Stimulated activated naive B cell treated with anti-CD40 and anti-IgM and Interleukin-4, amounts not matched to agents 10 μg/mL and 1 μg/mL and 100 μg/mL, for 72 hours (primary cell): Measurements from ENCODE around the gene ALOXE3.

Experiments used
- ATAC-seq, 2 donors: fragments of 150-1000 bp; cut with Tn5 transposase; replicated peaks; 2 replicates each; pipeline ENCODE4 v1.10.0; 2021; ENCODE audit warnings: moderate library complexity in 1 of 2
- DNase-seq: peaks from one replicate; pipeline ENCODE4 v3.0.0; 2021
- H3K27ac Mint-ChIP-seq: one replicate; pipeline ENCODE4 v1.8.0; 2022; ENCODE audit warnings: mild to moderate bottlenecking, mixed read lengths
- H3K27me3 Mint-ChIP-seq, 2 donors: one replicate each; pipeline ENCODE4 v1.8.0; 2022; ENCODE audit warnings: mixed read lengths in 2 of 2
- H3K36me3 Mint-ChIP-seq, 2 donors: one replicate each; pipeline ENCODE4 v1.8.0; 2022; ENCODE audit warnings: mixed read lengths in 2 of 2, mild to moderate bottlenecking in 1 of 2
- H3K4me1 Mint-ChIP-seq, 2 donors: one replicate each; pipeline ENCODE4 v1.8.0; 2022; ENCODE audit warnings: mixed read lengths in 2 of 2, mild to moderate bottlenecking in 1 of 2
- H3K4me3 Mint-ChIP-seq, 2 donors: one replicate each; pipeline ENCODE4 v1.8.0; 2022; ENCODE audit warnings: mild to moderate bottlenecking in 2 of 2, mixed read lengths in 2 of 2, moderate library complexity in 1 of 2
- H3K9me3 Mint-ChIP-seq, 2 donors: one replicate each; pipeline ENCODE4 v1.8.0; 2022; ENCODE audit warnings: mixed read lengths in 2 of 2, mild to moderate bottlenecking in 1 of 2

The ALOXE3 gene

GRCh38 chr17:8159032-8159400 lies 40.7 kb upstream of the ALOXE3 start:
- Mint-ChIP-seq H3K4me3 (no peak overlapping the region), H3K27ac (peak overlapping the region; percentile 79), H3K36me3 (peaks cover 13 to 28% of the 10 kb centered on the region in 2 donors), H3K27me3 (no peaks in the 10 kb centered on the region), H3K9me3 (no peaks in the 10 kb centered on the region), H3K4me1 (peaks cover 43 to 51% of the 10 kb centered on the region in 2 donors)
- no peak for ATAC-seq
- DNase-seq, result no peak

DNA sequence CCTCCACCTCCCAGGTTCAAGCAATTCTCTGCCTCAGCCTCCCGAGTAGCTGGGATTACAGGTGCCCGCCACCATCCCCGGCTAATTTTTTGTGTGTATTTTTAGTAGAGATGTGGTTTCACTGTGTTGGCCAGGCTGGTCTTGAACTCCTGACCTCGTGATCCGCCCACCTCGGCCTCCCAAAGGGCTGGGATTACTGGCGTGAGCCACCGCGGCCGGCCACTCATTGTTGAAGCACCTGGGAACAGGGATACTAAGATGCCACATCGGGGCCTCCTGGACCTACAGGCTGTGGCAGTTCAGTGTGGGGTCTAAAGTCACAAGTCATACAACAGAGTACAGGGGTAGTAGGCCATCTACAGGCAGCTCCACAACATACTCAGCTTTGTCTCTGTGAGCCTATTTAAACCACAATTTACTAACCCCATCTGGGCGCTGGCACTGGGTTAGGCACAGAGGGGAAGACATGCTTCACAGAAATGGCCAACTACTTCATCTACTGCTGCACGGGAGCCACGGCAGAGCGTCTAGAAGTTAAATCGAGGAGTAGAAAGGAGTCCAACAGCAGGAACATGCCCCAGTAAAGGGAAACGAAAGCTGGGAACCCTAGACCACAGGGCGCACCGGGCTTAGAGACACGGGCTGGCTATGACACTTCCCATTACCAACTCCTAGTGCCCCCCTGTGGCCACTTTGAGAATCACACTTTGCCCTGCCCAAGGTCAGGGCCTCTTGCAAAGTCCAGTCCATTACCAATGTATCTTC lies 40.1 kb upstream of the ALOXE3 start:
- H3K4me1 Mint-ChIP-seq, result peaks cover 43 to 46% of the 10 kb centered on the region in 2 donors
- no peaks in the 10 kb centered on the region for H3K9me3 Mint-ChIP-seq
- ATAC-seq (peak; percentile 20 to 27), DNase-seq (peak; percentile 80)
- H3K27ac Mint-ChIP-seq, result peak overlapping the region; percentile 79
- H3K27me3 Mint-ChIP-seq, result no peaks in the 10 kb centered on the region
- peaks cover 15 to 30% of the 10 kb centered on the region in 2 donors for H3K36me3 Mint-ChIP-seq
- H3K4me3 Mint-ChIP-seq, result peak overlapping the region; percentile 8 to 69

DNA sequence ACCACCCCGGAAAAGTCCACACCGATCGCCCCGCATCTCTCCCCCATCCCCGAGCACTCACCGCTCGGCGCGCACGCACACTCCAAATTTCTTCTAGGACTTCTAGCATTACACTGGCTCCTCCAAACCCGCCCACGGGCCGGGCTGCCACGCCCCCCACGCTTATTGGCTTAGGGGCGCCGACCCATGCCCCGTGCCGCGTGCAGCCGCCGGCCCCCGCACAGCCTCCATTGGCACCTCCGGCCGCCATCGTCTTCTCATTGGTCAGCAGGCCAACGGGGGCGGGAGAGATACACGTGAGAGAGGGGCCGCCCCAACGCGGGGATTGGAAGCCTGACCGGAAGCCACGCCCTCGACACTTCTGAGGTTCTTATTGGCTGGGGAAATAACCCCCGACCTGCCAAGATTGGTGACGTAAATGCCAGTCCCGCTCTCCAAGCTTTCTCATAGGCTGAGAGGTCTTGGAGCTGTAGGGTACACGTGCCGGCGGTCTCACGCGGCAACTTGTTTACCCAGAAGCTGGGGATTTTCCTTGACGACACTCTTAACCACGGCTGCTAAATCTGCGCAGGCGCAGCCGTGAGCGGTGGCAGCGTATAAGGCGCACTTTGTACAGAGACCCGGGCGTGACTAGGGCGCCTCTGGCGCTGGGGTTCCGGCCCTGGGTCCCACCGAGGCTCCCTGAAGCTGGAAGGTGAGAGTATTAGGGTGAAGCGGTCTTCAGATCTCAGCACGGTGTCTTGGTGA lies 38.1 kb upstream of the ALOXE3 start:
- H3K27me3 Mint-ChIP-seq, result no peaks in the 10 kb centered on the region
- H3K4me3 Mint-ChIP-seq, result no peak overlapping the region
- ATAC-seq (peak; percentile 79 to 86), DNase-seq (peak; percentile 100)
- no peaks in the 10 kb centered on the region for H3K9me3 Mint-ChIP-seq
- H3K27ac Mint-ChIP-seq, result no peak overlapping the region
- peaks cover 11 to 30% of the 10 kb centered on the region in 2 donors for H3K36me3 Mint-ChIP-seq
- peaks cover 30 to 42% of the 10 kb centered on the region in 2 donors for H3K4me1 Mint-ChIP-seq

- no peaks in the 10 kb centered on the region for H3K9me3 Mint-ChIP-seq
- peaks cover 25 to 39% of the 10 kb centered on the region in 2 donors for H3K4me1 Mint-ChIP-seq
- no peaks in the 10 kb centered on the region for H3K27me3 Mint-ChIP-seq
- H3K27ac Mint-ChIP-seq, result no peak overlapping the region
- DNase-seq (no peak), ATAC-seq (peak in 1 of 2 donors; percentile 5)
- H3K36me3 Mint-ChIP-seq, result peaks cover 11 to 29% of the 10 kb centered on the region in 2 donors
- no peak overlapping the region for H3K4me3 Mint-ChIP-seq
These were observed 37.6 kb upstream of the ALOXE3 start for GRCh38 chr17:8155996-8156245.

DNA sequence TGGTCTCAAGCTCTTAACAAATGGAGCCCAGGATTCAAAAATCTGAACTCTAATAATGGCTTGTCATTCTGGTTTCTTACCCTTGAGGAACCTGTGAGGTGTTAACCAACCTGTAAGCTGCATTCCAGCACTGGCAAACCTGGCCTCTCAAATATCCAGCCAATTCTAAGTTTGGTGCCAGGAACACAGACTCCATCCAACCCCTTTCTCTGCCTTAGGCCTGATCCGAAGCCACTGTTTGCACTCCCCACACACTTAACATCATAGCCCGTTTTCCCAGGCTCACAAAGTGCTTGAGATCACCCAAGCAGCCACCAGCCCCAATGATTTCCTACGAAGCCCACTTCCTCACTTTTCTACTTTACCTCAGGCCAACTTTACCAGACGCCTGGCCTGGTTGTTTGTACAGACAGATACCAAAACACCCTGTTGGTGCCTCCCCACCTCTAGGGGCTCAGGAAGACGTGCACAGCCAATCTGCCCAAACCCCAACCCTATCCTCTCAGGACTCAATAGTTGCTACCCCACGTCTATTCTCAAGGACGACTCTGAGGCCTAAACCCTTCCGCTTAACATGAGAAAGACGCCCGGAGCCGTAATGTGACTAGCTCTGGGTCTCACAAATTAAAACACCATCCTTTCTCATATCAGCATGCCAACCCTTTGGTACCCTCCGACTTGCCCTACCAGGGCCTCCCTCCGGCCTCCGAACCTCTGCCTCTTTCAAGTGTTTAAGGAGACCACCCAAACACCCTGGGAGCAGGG lies 37.1 kb upstream of the ALOXE3 start:
- peaks cover 20 to 39% of the 10 kb centered on the region in 2 donors for H3K4me1 Mint-ChIP-seq
- no peak overlapping the region for H3K4me3 Mint-ChIP-seq
- H3K36me3 Mint-ChIP-seq, result peaks cover 11 to 24% of the 10 kb centered on the region in 2 donors
- no peak for ATAC-seq
- no peak overlapping the region for H3K27ac Mint-ChIP-seq
- no peaks in the 10 kb centered on the region for H3K27me3 Mint-ChIP-seq
- no peak for DNase-seq
- H3K9me3 Mint-ChIP-seq, result no peaks in the 10 kb centered on the region

- ATAC-seq (no peak), DNase-seq (no peak)
- no peak overlapping the region for H3K27ac Mint-ChIP-seq
- H3K36me3 Mint-ChIP-seq, result peaks cover 8 to 24% of the 10 kb centered on the region in 2 donors
- H3K9me3 Mint-ChIP-seq, result no peaks in the 10 kb centered on the region
- peaks cover 13 to 39% of the 10 kb centered on the region in 2 donors for H3K4me1 Mint-ChIP-seq
- H3K4me3 Mint-ChIP-seq, result peak overlapping the region in 1 of 2 donors; percentile 63
- no peaks in the 10 kb centered on the region for H3K27me3 Mint-ChIP-seq
These were observed 36.4 kb upstream of the ALOXE3 start for GRCh38 chr17:8154608-8155155.

DNA sequence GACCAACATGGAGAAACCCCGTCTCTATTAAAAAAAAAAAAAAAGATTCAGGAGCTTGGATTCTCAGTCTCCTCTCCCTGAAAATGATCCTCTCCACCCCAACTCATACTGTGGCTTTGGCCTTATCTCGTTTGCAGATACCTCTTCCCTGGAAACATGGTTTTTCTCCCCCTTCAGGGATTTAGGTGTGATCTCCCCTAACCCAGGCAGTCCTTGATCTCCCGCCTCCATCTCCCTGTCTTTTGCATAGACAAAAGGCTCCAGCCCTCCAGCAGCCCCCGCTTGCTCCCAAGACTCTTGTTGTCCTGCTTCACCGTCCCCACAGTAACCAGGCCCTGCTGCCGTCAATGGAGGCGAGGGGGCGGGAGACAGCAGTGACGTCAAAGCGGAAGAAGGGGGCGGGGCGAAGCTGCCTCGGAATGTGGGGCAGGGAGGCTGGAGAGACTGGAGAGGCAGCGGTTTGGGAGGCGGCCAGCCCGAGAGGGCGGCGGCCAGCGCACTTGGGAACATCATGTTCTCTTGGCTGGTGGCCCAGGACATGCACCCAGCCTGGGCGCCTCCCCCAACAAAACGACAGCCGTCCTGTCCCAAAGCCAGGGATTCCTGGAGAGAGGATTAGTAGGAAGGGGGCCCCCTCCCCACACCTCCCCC lies 35.8 kb upstream of the ALOXE3 start:
- Mint-ChIP-seq H3K9me3 (no peaks in the 10 kb centered on the region), H3K36me3 (peaks cover 10 to 25% of the 10 kb centered on the region in 2 donors), H3K4me1 (peaks cover 9 to 39% of the 10 kb centered on the region in 2 donors), H3K27me3 (no peaks in the 10 kb centered on the region), H3K27ac (peak overlapping the region; percentile 89), H3K4me3 (peak overlapping the region in 1 of 2 donors; percentile 73)
- ATAC-seq (no peak), DNase-seq (peak; percentile 77)

DNA sequence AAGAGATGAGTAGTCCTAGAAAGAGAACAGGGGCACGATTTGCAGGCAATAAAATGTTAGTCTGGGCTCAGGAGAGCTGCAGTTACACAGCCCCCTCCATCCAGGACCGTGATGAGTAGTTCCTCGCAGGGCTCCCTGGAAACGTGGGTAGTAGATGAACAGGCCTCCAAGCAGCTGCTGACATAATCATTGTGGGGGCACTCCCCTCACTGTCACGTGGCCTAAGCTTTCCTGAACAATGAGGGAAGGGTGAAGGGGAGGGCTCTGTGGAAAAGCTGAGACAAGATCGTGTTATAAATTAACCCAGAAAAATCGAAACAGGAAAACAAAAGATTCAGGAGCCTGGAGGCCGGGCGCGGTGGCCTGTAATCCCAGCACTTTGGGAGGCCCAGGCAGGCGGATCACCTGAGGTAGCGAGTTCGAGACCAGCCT lies 35.2 kb upstream of the ALOXE3 start:
- peaks cover 4 to 35% of the 10 kb centered on the region in 2 donors for H3K4me1 Mint-ChIP-seq
- ATAC-seq (no peak), DNase-seq (peak; percentile 39)
- H3K27ac Mint-ChIP-seq, result peak overlapping the region; percentile 94
- no peaks in the 10 kb centered on the region for H3K27me3 Mint-ChIP-seq
- H3K36me3 Mint-ChIP-seq, result peaks cover 9 to 24% of the 10 kb centered on the region in 2 donors
- no peaks in the 10 kb centered on the region for H3K9me3 Mint-ChIP-seq
- H3K4me3 Mint-ChIP-seq, result peak overlapping the region; percentile 71 to 74

- ATAC-seq (no peak), DNase-seq (no peak)
- H3K4me1 Mint-ChIP-seq, result peaks cover 0 to 33% of the 10 kb centered on the region in 2 donors
- peaks cover 13 to 26% of the 10 kb centered on the region in 2 donors for H3K36me3 Mint-ChIP-seq
- peak overlapping the region; percentile 94 for H3K27ac Mint-ChIP-seq
- no peaks in the 10 kb centered on the region for H3K27me3 Mint-ChIP-seq
- peak overlapping the region; percentile 71 to 74 for H3K4me3 Mint-ChIP-seq
- no peaks in the 10 kb centered on the region for H3K9me3 Mint-ChIP-seq
These were observed 34.7 kb upstream of the ALOXE3 start for GRCh38 chr17:8153031-8153451.

DNA sequence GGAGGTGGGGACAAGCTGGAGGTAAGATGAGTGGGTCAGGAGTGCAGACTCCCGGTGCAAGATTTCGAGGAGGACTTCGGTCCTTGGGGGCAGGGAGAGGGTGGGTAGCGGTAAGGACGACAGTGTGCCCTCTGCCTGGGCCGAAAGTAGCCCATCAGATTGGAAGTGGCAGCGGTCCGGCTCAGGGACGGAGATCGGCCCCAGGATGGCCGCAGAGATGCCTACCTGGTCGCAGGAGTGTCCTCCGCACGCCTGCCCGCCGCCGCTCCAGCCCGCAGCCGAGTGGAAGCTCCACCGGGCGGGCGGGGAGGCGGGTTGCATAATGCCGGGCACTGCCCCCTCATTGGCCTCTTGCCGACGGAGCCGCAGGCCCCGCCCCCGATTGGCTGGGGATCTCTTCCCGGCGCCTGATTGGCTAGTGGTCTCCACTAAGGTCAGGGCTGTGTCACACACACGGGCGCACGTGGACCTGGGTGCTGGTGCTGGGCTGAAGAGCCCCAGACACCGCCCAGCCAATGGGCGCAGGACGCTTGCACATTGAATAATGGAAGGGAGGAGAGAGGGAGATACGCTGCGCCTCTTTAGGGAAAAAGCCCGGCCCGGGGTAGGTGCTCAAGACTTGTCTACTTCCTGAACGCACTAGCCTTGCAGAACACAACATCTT lies 33.9 kb upstream of the ALOXE3 start, which contains the start of gene PER1:
Gene PER1 (minus strand): TSS at position 293 of the 664 bp plus-strand sequence. CDS start 1,698 bp downstream, outside the sequence.
- Mint-ChIP-seq H3K9me3 (no peaks in the 10 kb centered on the region), H3K27me3 (no peaks in the 10 kb centered on the region), H3K27ac (peak within 1 kb of the TSS; percentile 94), H3K4me1 (peaks cover 0 to 33% of the 10 kb centered on the region in 2 donors), H3K36me3 (peaks cover 21 to 33% of the 10 kb centered on the region in 2 donors), H3K4me3 (peak within 1 kb of the TSS; percentile 90 to 92)
- peak; percentile 85 for DNase-seq
- peak; percentile 28 to 34 for ATAC-seq

DNA sequence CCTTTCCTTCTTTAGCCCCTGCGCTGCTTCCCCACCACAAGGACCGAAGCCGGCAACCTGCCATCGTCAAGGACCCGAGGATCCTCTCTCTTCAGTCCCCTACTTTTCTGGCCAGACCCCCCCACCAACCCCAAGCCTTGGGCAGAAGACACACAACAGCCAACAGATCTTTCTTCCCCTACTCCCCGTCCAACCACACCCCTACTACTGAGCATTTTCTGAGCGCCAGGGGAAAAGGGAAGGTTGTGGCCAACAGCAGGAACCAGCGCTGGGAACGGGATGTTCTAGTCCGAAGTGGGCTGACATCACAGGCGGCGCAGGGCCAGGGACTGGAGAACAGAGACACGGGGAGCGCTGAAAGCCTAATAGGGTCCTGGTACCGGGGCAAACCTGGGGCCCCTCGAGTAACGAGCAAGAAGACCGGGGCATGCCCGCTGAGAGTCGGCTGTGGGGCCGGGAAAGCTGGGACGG lies 33.4 kb upstream of the ALOXE3 start:
- H3K27me3 Mint-ChIP-seq, result no peaks in the 10 kb centered on the region
- ATAC-seq, result no peak
- no peaks in the 10 kb centered on the region for H3K9me3 Mint-ChIP-seq
- H3K4me3 Mint-ChIP-seq, result peak overlapping the region; percentile 90 to 92
- peaks cover 4 to 33% of the 10 kb centered on the region in 2 donors for H3K4me1 Mint-ChIP-seq
- peaks cover 25 to 38% of the 10 kb centered on the region in 2 donors for H3K36me3 Mint-ChIP-seq
- H3K27ac Mint-ChIP-seq, result peak overlapping the region; percentile 94
- no peak for DNase-seq

DNA sequence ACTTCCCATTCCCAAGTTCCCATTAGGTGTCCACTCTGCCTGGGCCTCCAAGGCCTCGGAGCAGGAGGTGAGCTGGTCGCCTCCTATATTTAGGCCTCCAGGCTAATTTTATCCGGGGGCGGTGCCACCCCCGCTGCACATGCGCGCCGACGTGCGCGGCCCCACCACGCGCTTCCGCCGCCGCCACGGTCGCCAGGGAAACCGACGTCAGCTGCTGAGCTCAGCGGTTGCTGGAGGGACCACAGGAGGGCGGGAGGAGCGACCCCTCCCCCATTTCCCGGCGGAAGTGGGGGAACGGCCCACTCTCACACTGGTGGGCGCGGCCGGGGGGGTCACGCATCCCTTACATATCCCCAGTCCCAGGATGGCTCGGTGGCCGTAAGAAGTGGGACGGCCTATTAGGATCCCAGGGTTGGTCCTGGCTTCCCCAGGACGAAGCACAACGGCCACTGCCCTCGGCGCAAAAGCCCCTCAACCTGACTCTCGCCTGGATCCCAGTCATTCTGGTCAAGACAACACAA lies 32.9 kb upstream of the ALOXE3 start:
- peaks cover 5 to 34% of the 10 kb centered on the region in 2 donors for H3K4me1 Mint-ChIP-seq
- H3K4me3 Mint-ChIP-seq, result peak overlapping the region; percentile 90 to 92
- DNase-seq, result peak; percentile 80
- peak overlapping the region; percentile 94 for H3K27ac Mint-ChIP-seq
- peaks cover 30 to 43% of the 10 kb centered on the region in 2 donors for H3K36me3 Mint-ChIP-seq
- no peaks in the 10 kb centered on the region for H3K9me3 Mint-ChIP-seq
- H3K27me3 Mint-ChIP-seq, result no peaks in the 10 kb centered on the region
- ATAC-seq, result peak; percentile 59 to 69
